SK-N-MC (cell line): ENCODE measurements around the gene PAPOLB.

Experiments
- EZH2 ChIP-seq: fragments of 200-600 bp; sonication (generic); IDR thresholded peaks from one replicate; pipeline ENCODE4 v1.6.1; 2017; ENCODE audit warnings: antibody characterized with exemption
- FOXP2 ChIP-seq: optimal IDR thresholded peaks from 2 replicates; pipeline ENCODE3; 2011; ENCODE audit warnings: mild to moderate bottlenecking, moderate library complexity; ENCODE audit not compliant: insufficient read depth; ENCODE audit errors: extremely low read length, control extremely low read depth
- POLR2AphosphoS5 ChIP-seq: IDR thresholded peaks from 2 replicates; pipeline ENCODE4 v1.6.1; 2012; ENCODE audit warnings: mild to moderate bottlenecking, low read depth, low read length, borderline replicate concordance

- TF ChIP-seq EZH2 = no peak
- no peak for TF ChIP-seq POLR2AphosphoS5
- no peak for TF ChIP-seq FOXP2
These were observed 28.7 kb downstream of the PAPOLB start for GRCh38 chr7:4833176-4833575.
